Central memory CD4-positive, alpha-beta T cell (primary cell): ENCODE measurements around the gene CA5A.
"Not testable (repeated sequence)": the region's sequence is repeated elsewhere in the genome, so short reads cannot be mapped to it uniquely, and the experiment has no call there.

Experiments used
- DNase-seq: peaks from one replicate; pipeline ENCODE4 v3.0.0; 2022
- total RNA-seq, 3 experiments: gene quantifications; one replicate each; lab custom pipeline; 2026; lab: John Stamatoyannopoulos, UW

Gene CA5A
- total RNA-seq = 0 reads per million in 3 experiments

GRCh38 chr16:87936375-87937230 lies at the start of gene CA5A:
Gene CA5A, minus strand, starts transcription at chr16:87936529. Its CDS starts 79 bp downstream, at chr16:87936450.
- no peak for DNase-seq

GRCh38 chr16:87985493-87985892 lies 49.2 kb upstream of the CA5A start:
- not testable (repeated sequence) for DNase-seq

- no peak for DNase-seq
These were observed 48.4 kb upstream of the CA5A start for GRCh38 chr16:87984632-87985267.

GRCh38 chr16:87984180-87984579 lies 47.9 kb upstream of the CA5A start:
- not testable (repeated sequence) for DNase-seq

- not testable (repeated sequence) for DNase-seq
These were observed 47.4 kb upstream of the CA5A start for GRCh38 chr16:87983737-87984097.

- DNase-seq = not testable (repeated sequence)
These were observed 46.9 kb upstream of the CA5A start for GRCh38 chr16:87983072-87983736.

GRCh38 chr16:87982581-87983041 lies 46.3 kb upstream of the CA5A start:
- DNase-seq = no peak

- DNase-seq = peak; percentile 14
These were observed 45.0 kb upstream of the CA5A start for GRCh38 chr16:87981376-87981775.

- not testable (repeated sequence) for DNase-seq
These were observed 43.7 kb upstream of the CA5A start for GRCh38 chr16:87979911-87980630.

GRCh38 chr16:87979352-87979751 lies 43.0 kb upstream of the CA5A start:
- DNase-seq = no peak

GRCh38 chr16:87978127-87978526 lies 41.8 kb upstream of the CA5A start:
- no peak for DNase-seq

- no peak for DNase-seq
These were observed 40.3 kb upstream of the CA5A start for GRCh38 chr16:87976665-87977064.

- DNase-seq = no peak
These were observed 37.8 kb upstream of the CA5A start for GRCh38 chr16:87974178-87974577.

GRCh38 chr16:87973717-87974116 lies 37.4 kb upstream of the CA5A start:
- no peak for DNase-seq

GRCh38 chr16:87971933-87972332 lies 35.6 kb upstream of the CA5A start:
- DNase-seq = no peak

- no peak for DNase-seq
These were observed 33.9 kb upstream of the CA5A start for GRCh38 chr16:87970186-87970585.

GRCh38 chr16:87968541-87968940 lies 32.2 kb upstream of the CA5A start:
- no peak for DNase-seq

GRCh38 chr16:87966685-87967185 lies 30.4 kb upstream of the CA5A start:
- no peak for DNase-seq

- DNase-seq = no peak
These were observed 29.8 kb upstream of the CA5A start for GRCh38 chr16:87966064-87966645.

- no peak for DNase-seq
These were observed 29.1 kb upstream of the CA5A start for GRCh38 chr16:87965417-87965816.

- DNase-seq = no peak
These were observed 27.8 kb upstream of the CA5A start for GRCh38 chr16:87964049-87964659.

GRCh38 chr16:87963400-87963799 lies 27.1 kb upstream of the CA5A start:
- peak; percentile 46 for DNase-seq
